AG08395 (cell line): ENCODE data around the gene RNF115.

Experiments used
- DNase-seq: peaks from one replicate; pipeline ENCODE4 v3.0.0; 2012; ENCODE audit warnings: mixed read lengths, low spot score

RNF115 gene

GRCh38 chr1:145701306-145701862 lies 122.5 kb downstream of the RNF115 start:
- DNase-seq = no peak

DNA sequence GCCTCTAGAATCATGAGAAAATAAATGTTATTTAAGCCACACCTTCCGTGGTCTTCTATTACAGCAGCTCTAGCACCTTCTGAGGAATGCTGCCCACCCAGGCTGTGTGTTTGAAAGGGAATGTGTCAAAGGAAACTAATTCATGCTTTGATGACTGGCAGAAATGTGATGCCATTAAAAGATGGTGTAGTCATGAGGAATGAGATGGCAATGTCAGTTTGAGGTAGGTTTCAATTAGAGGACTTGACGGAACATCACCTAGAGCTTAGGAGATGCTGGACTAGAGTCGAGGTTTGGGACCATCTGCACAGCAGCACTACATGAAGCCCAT lies 127.3 kb downstream of the RNF115 start:
- no peak for DNase-seq

DNA sequence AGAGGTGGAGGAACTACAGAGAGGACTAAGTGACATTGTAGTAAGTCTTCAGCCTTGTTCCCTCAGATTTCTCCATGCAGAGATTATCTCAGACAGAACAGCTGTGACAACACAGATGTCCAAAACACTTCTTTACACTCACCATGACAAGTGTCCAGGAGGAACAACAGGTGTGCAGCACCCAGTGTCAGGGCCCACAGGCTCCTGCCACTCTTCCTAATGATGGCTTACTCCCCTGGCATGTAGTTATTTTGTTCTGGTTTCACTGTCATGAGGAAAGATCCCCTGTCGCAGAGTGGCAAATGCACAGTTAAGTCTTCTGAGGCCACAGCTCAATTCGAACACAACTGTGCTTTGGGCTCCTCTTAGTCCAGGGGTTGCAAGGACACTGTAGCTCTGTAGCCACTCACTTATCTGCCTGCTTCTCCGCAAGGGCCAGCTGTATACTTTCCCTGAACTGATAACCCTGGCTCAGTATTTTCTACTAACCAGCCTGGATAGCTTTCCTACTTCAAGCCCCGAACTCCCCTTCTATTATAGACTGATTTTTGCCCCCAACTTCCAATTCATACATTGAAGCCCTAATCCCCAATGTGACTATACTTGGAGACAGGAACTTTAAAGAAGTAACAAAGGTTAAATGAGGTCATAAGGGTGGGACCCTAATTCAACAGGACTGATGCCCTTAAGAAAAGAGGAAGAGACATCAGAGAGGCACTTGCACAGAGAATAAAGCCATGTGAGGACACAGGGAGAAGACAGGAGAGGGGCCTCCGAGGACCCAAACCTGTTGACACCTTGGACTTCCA lies 127.9 kb downstream of the RNF115 start:
- DNase-seq = no peak

GRCh38 chr1:145692785-145693443 lies 131.0 kb downstream of the RNF115 start:
- DNase-seq = no peak

GRCh38 chr1:145690587-145691558 lies 133.0 kb downstream of the RNF115 start:
- peak; percentile 90 for DNase-seq

- no peak for DNase-seq
Measured at GRCh38 chr1:145689922-145690321, 134.0 kb downstream of the RNF115 start.

GRCh38 chr1:145688924-145689323 lies 135.0 kb downstream of the RNF115 start:
- DNase-seq = no peak
